ENCODE data around the gene MYADML2.

- no peak for TF ChIP-seq GATA2 (IDR thresholded peaks at IDR 0.05; ENCODE audit: low read depth, low read length)
- TF ChIP-seq GATA3 (IDR thresholded peaks at IDR 0.05; ENCODE audit: low read depth, low read length): no peak
These were observed 31.7 kb downstream of the MYADML2 start for GRCh38 chr17:81915331-81915730.

Measured in SH-SY5Y (cell line).